ENCODE measurements around the gene RHOC.

The RHOC gene

GRCh38 chr1:112672009-112672408 is 34.9 kb downstream of the RHOC start:
- H3K4me2 ChIP-seq (ENCODE audit: low read length) = no peak overlapping the region
- no peak overlapping the region for H2AFZ ChIP-seq
- no peaks in the 10 kb centered on the region for H3K9me3 ChIP-seq (ENCODE audit: control insufficient read depth, low read length)
- H3K36me3 ChIP-seq (ENCODE audit: control insufficient read depth, insufficient read depth, low read length) = no peaks in the 10 kb centered on the region
- no peaks in the 10 kb centered on the region for H3K27me3 ChIP-seq (ENCODE audit: control insufficient read depth, insufficient read depth, low read length)
- H3K4me3 ChIP-seq (ENCODE audit: low read depth, low read length) = no peak overlapping the region
- no peak for TF ChIP-seq CTCF (IDR thresholded peaks at IDR 0.05)
- H3K79me2 ChIP-seq = peaks cover 3% of the 10 kb centered on the region
- H3K4me1 ChIP-seq = peaks cover 6% of the 10 kb centered on the region
- H3K27ac ChIP-seq = no peak overlapping the region
- no peak overlapping the region for H3K9ac ChIP-seq

DNA sequence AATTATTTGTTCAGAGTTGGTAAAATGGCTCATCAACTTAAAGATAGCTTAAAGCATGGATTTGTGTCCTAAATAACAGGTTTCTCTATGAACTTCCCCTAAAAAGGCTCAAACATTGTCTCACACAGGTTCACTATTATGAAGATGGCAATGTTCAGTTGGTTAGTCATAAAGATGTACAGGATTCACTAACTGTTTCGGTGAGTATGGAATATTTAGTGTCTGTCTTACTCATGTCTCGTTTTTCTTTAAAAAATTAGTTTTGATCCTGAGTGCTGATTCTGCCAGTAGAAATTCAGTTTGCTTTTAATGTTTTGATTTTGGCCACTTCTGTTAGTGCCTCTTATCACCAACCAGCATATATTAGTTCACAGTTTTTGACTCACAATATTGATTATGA is 40.0 kb downstream of the RHOC start:
- no peak overlapping the region for H3K9ac ChIP-seq
- no peak for TF ChIP-seq CTCF (IDR thresholded peaks at IDR 0.05)
- no peaks in the 10 kb centered on the region for H3K4me1 ChIP-seq
- no peak overlapping the region for H3K4me2 ChIP-seq (ENCODE audit: low read length)
- H3K4me3 ChIP-seq (ENCODE audit: low read depth, low read length) = no peak overlapping the region
- H3K9me3 ChIP-seq (ENCODE audit: control insufficient read depth, low read length) = no peaks in the 10 kb centered on the region
- H3K27ac ChIP-seq = no peak overlapping the region
- no peaks in the 10 kb centered on the region for H3K79me2 ChIP-seq
- no peaks in the 10 kb centered on the region for H3K36me3 ChIP-seq (ENCODE audit: control insufficient read depth, insufficient read depth, low read length)
- no peaks in the 10 kb centered on the region for H3K27me3 ChIP-seq (ENCODE audit: control insufficient read depth, insufficient read depth, low read length)
- no peak overlapping the region for H2AFZ ChIP-seq

DNA sequence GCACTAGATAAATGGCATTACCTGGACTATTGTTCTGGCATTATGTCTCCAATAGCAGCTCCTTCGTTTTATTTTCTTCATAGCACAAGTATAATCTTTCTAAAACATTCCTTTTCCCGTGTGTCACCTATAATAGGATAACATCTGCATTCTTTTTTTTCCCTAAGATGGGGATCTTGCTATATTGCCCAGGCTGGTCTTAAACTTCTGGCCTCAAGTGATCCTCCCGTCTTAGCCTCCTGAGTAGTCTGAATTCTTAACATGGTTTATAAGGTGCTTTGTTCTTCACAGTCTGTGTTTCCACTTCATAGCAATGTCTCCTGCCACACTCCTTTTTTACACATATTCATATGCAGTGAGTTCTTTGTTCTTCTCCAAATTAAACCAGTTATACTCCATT is 41.1 kb downstream of the RHOC start:
- no peaks in the 10 kb centered on the region for H3K4me1 ChIP-seq
- H3K36me3 ChIP-seq (ENCODE audit: control insufficient read depth, insufficient read depth, low read length) = no peaks in the 10 kb centered on the region
- no peak overlapping the region for H3K4me2 ChIP-seq (ENCODE audit: low read length)
- no peaks in the 10 kb centered on the region for H3K79me2 ChIP-seq
- H3K9me3 ChIP-seq (ENCODE audit: control insufficient read depth, low read length) = no peaks in the 10 kb centered on the region
- H3K4me3 ChIP-seq (ENCODE audit: low read depth, low read length) = no peak overlapping the region
- TF ChIP-seq CTCF (IDR thresholded peaks at IDR 0.05) = no peak
- no peaks in the 10 kb centered on the region for H3K27me3 ChIP-seq (ENCODE audit: control insufficient read depth, insufficient read depth, low read length)
- no peak overlapping the region for H3K9ac ChIP-seq
- no peak overlapping the region for H2AFZ ChIP-seq
- no peak overlapping the region for H3K27ac ChIP-seq

DNA sequence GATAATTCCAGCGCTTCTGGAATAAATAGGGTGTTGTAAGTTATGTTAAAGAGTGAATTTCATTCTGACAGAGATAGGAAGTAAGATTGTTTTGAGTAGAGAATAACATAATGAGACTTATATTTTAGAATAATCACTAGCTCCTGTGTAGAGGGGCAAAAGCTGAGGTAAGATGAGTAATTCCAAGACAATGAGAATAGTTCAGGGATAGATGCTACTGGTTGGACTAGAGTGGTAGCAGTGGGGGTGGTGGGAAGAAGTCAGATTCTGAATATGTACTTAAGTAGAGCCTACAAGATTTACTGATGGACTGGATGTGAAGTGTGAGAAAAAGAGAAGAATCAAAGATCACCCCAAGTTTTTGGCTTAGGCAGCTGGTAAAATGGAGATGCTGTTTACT is 55.7 kb downstream of the RHOC start:
- H3K36me3 ChIP-seq (ENCODE audit: control insufficient read depth, insufficient read depth, low read length) = no peaks in the 10 kb centered on the region
- H2AFZ ChIP-seq = no peak overlapping the region
- no peaks in the 10 kb centered on the region for H3K27me3 ChIP-seq (ENCODE audit: control insufficient read depth, insufficient read depth, low read length)
- no peak for TF ChIP-seq CTCF (IDR thresholded peaks at IDR 0.05)
- peaks cover 1% of the 10 kb centered on the region for H3K79me2 ChIP-seq
- H3K4me2 ChIP-seq (ENCODE audit: low read length) = no peak overlapping the region
- H3K4me3 ChIP-seq (ENCODE audit: low read depth, low read length) = no peak overlapping the region
- no peaks in the 10 kb centered on the region for H3K4me1 ChIP-seq
- no peaks in the 10 kb centered on the region for H3K9me3 ChIP-seq (ENCODE audit: control insufficient read depth, low read length)
- no peak overlapping the region for H3K27ac ChIP-seq
- no peak overlapping the region for H3K9ac ChIP-seq

All from parathyroid adenoma (tissue), 2 donors.